ENCODE measurements around the gene DICER1.
"Not testable (repeated sequence)": the region's sequence is repeated elsewhere in the genome, so short reads cannot be mapped to it uniquely, and the experiment has no call there.

Gene DICER1, protein sequence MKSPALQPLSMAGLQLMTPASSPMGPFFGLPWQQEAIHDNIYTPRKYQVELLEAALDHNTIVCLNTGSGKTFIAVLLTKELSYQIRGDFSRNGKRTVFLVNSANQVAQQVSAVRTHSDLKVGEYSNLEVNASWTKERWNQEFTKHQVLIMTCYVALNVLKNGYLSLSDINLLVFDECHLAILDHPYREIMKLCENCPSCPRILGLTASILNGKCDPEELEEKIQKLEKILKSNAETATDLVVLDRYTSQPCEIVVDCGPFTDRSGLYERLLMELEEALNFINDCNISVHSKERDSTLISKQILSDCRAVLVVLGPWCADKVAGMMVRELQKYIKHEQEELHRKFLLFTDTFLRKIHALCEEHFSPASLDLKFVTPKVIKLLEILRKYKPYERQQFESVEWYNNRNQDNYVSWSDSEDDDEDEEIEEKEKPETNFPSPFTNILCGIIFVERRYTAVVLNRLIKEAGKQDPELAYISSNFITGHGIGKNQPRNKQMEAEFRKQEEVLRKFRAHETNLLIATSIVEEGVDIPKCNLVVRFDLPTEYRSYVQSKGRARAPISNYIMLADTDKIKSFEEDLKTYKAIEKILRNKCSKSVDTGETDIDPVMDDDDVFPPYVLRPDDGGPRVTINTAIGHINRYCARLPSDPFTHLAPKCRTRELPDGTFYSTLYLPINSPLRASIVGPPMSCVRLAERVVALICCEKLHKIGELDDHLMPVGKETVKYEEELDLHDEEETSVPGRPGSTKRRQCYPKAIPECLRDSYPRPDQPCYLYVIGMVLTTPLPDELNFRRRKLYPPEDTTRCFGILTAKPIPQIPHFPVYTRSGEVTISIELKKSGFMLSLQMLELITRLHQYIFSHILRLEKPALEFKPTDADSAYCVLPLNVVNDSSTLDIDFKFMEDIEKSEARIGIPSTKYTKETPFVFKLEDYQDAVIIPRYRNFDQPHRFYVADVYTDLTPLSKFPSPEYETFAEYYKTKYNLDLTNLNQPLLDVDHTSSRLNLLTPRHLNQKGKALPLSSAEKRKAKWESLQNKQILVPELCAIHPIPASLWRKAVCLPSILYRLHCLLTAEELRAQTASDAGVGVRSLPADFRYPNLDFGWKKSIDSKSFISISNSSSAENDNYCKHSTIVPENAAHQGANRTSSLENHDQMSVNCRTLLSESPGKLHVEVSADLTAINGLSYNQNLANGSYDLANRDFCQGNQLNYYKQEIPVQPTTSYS (N-terminal part only)

GRCh38 chr14:95157327-95158189 is at the start of gene DICER1:
Gene DICER1, minus strand, starts transcription at chr14:95157529. Its CDS starts 24,071 bp downstream, at chr14:95133458.
- Histone ChIP-seq H3K27me3 (ENCODE audit: insufficient read depth, low read length) (no peaks in the 10 kb centered on the region), H2AFZ (ENCODE audit: low read depth, low read length) (peak within 1 kb of the TSS; percentile 78), H3K4me3 (ENCODE audit: low read length) (peak within 1 kb of the TSS; percentile 65), H3K4me1 (ENCODE audit: insufficient read depth, low read length) (peaks cover 17% of the 10 kb centered on the region), H3K36me3 (ENCODE audit: insufficient read depth, low read length) (no peaks in the 10 kb centered on the region), H3K9me3 (ENCODE audit: low read length) (no peaks in the 10 kb centered on the region)

- H2AFZ ChIP-seq (ENCODE audit: low read depth, low read length), result no peak overlapping the region
- H3K36me3 ChIP-seq (ENCODE audit: insufficient read depth, low read length), result peaks cover 8% of the 10 kb centered on the region
- H3K4me1 ChIP-seq (ENCODE audit: insufficient read depth, low read length), result peaks cover 2% of the 10 kb centered on the region
- H3K4me3 ChIP-seq (ENCODE audit: low read length), result no peak overlapping the region
- H3K9me3 ChIP-seq (ENCODE audit: low read length), result peaks cover 18% of the 10 kb centered on the region
- no peaks in the 10 kb centered on the region for H3K27me3 ChIP-seq (ENCODE audit: insufficient read depth, low read length)
Measured at GRCh38 chr14:95206534-95206933, 49.2 kb upstream of the DICER1 start.

DNA sequence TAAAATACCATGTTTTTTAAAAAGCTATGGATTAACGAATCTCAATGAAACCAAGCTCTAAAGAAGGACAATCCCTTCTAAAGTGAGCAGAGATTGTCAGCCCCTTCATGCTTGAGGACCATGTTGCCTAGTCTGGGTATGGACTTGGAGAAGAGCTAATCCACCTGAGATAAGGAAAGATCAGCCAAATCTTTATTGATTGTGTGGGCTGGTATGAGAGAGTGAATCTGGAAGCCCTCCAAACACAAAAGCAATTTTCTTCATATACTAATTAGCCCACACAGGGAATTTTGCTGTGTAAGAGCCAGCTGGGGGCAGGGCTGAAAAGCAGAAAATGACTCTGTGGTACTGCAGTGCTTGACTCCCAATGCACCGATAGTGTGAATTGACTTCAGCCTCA is 47.4 kb upstream of the DICER1 start:
- Histone ChIP-seq H3K27me3 (ENCODE audit: insufficient read depth, low read length) (no peaks in the 10 kb centered on the region), H3K36me3 (ENCODE audit: insufficient read depth, low read length) (peaks cover 8% of the 10 kb centered on the region), H3K9me3 (ENCODE audit: low read length) (peaks cover 18% of the 10 kb centered on the region), H2AFZ (ENCODE audit: low read depth, low read length) (no peak overlapping the region), H3K4me3 (ENCODE audit: low read length) (no peak overlapping the region), H3K4me1 (ENCODE audit: insufficient read depth, low read length) (peaks cover 2% of the 10 kb centered on the region)

GRCh38 chr14:95201745-95202144 is 44.4 kb upstream of the DICER1 start:
- not testable (repeated sequence) for H2AFZ ChIP-seq (ENCODE audit: low read depth, low read length); H3K27me3 ChIP-seq (ENCODE audit: insufficient read depth, low read length); H3K4me1 ChIP-seq (ENCODE audit: insufficient read depth, low read length); H3K4me3 ChIP-seq (ENCODE audit: low read length); H3K36me3 ChIP-seq (ENCODE audit: insufficient read depth, low read length)
- peaks cover 18% of the 10 kb centered on the region for H3K9me3 ChIP-seq (ENCODE audit: low read length)

- no peak overlapping the region for H2AFZ ChIP-seq (ENCODE audit: low read depth, low read length)
- H3K4me3 ChIP-seq (ENCODE audit: low read length), result no peak overlapping the region
- peaks cover 18% of the 10 kb centered on the region for H3K9me3 ChIP-seq (ENCODE audit: low read length)
- peaks cover 8% of the 10 kb centered on the region for H3K36me3 ChIP-seq (ENCODE audit: insufficient read depth, low read length)
- H3K4me1 ChIP-seq (ENCODE audit: insufficient read depth, low read length), result no peaks in the 10 kb centered on the region
- no peaks in the 10 kb centered on the region for H3K27me3 ChIP-seq (ENCODE audit: insufficient read depth, low read length)
Measured at GRCh38 chr14:95200404-95200803, 43.1 kb upstream of the DICER1 start.

DNA sequence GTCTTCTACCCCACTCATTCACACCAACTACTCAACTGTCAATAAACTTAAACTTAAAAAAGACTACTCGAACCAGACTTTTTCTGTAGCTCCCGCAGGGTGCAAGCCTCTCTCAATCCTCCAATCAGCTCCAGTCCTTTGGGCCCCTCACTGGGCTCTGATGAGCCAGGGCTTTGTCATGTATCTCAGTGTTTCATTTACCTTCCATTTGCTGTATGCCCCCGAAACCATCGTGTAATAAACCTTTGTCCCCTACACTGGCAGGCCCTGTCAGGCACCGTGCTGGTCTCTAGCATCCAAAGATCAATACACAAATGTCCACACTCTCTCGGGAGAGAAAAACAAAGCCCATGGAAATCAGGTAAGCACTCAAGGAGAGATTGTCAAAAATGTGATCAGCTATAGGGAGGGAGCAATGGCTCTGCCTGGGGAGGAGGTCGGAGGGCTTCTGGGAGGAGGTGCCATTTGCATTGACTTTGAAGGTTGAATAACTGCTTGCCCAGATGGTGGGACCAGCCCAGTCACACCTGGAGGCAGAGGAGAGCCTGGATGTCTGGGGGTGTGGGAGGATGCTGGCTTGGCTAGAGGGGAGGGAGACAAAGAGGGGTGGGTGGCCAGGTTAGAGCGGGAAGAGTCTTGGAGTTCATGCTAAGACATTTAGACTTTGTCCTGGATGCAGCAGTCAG is 42.1 kb upstream of the DICER1 start:
- peaks cover 8% of the 10 kb centered on the region for H3K36me3 ChIP-seq (ENCODE audit: insufficient read depth, low read length)
- H3K4me3 ChIP-seq (ENCODE audit: low read length), result no peak overlapping the region
- H2AFZ ChIP-seq (ENCODE audit: low read depth, low read length), result no peak overlapping the region
- peaks cover 14% of the 10 kb centered on the region for H3K9me3 ChIP-seq (ENCODE audit: low read length)
- H3K4me1 ChIP-seq (ENCODE audit: insufficient read depth, low read length), result no peaks in the 10 kb centered on the region
- no peaks in the 10 kb centered on the region for H3K27me3 ChIP-seq (ENCODE audit: insufficient read depth, low read length)

- Histone ChIP-seq H3K36me3 (ENCODE audit: insufficient read depth, low read length) (peaks cover 3% of the 10 kb centered on the region), H3K27me3 (ENCODE audit: insufficient read depth, low read length) (no peaks in the 10 kb centered on the region), H3K9me3 (ENCODE audit: low read length) (peaks cover 6% of the 10 kb centered on the region), H3K4me1 (ENCODE audit: insufficient read depth, low read length) (no peaks in the 10 kb centered on the region), H3K4me3 (ENCODE audit: low read length) (no peak overlapping the region), H2AFZ (ENCODE audit: low read depth, low read length) (no peak overlapping the region)
Measured at GRCh38 chr14:95198320-95198719, 41.0 kb upstream of the DICER1 start.

DNA sequence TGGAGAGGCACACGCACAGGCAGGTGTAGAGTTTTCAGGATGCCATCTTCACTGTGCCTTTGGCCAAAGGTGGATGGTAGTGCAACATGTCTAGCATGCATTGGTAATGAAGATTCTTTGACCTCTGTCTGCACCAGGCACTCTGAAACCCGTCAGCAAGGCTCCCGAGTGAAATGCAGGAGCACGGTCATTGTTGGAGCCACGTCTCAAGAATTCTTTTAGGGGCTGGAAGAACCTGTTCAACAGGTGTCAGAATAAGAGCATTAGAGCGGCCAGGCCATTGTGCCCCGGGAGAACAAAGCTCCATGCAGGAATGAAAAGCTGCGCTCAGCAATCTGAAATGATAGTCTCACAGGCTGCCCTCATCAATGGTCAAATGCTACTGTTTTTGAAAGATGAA is 40.2 kb upstream of the DICER1 start:
- H3K9me3 ChIP-seq (ENCODE audit: low read length), result peaks cover 3% of the 10 kb centered on the region
- H3K36me3 ChIP-seq (ENCODE audit: insufficient read depth, low read length), result no peaks in the 10 kb centered on the region
- no peaks in the 10 kb centered on the region for H3K27me3 ChIP-seq (ENCODE audit: insufficient read depth, low read length)
- H3K4me3 ChIP-seq (ENCODE audit: low read length), result no peak overlapping the region
- H3K4me1 ChIP-seq (ENCODE audit: insufficient read depth, low read length), result no peaks in the 10 kb centered on the region
- no peak overlapping the region for H2AFZ ChIP-seq (ENCODE audit: low read depth, low read length)

DNA sequence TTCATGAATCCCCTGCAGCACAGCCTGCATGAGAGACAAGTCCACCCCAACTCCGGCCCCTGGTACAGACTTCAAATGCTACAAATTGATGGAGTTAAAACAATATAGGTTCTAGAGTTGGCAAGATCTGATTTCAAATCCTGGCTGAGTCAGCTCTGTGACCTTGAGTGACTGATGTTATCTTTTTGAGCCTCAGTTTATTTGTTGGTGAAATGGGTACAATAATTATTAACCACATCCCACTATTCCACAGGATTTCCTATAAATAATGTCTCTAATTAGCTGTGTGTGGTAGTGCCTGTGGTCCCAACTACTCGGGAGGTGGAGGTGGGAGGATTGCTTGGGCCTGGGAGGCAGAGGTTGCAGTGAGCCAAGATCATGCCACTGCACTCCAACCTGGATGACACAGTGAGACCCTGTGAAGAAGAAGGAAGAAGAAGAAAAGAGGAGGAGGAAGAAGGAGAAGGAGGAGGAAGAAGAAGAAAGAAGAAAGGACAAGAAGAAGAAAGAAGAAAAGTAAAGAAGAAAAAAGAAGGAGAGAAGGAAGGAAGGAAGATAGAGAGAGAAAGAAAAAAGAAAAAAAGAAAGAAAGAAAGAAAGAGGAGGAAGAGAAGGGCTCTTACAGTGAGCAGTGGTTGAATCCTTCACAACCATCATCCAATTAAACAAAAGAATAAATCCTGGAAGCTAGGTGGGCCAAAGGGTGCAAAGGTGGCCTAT is 39.7 kb upstream of the DICER1 start:
- Histone ChIP-seq H3K4me3 (ENCODE audit: low read length) (no peak overlapping the region), H3K4me1 (ENCODE audit: insufficient read depth, low read length) (no peaks in the 10 kb centered on the region), H3K36me3 (ENCODE audit: insufficient read depth, low read length) (no peaks in the 10 kb centered on the region), H3K9me3 (ENCODE audit: low read length) (no peaks in the 10 kb centered on the region), H3K27me3 (ENCODE audit: insufficient read depth, low read length) (no peaks in the 10 kb centered on the region), H2AFZ (ENCODE audit: low read depth, low read length) (no peak overlapping the region)

- Histone ChIP-seq H3K4me1 (ENCODE audit: insufficient read depth, low read length) (no peaks in the 10 kb centered on the region), H3K27me3 (ENCODE audit: insufficient read depth, low read length) (no peaks in the 10 kb centered on the region), H3K36me3 (ENCODE audit: insufficient read depth, low read length) (no peaks in the 10 kb centered on the region), H2AFZ (ENCODE audit: low read depth, low read length) (no peak overlapping the region), H3K9me3 (ENCODE audit: low read length) (no peaks in the 10 kb centered on the region), H3K4me3 (ENCODE audit: low read length) (no peak overlapping the region)
Measured at GRCh38 chr14:95196268-95196667, 38.9 kb upstream of the DICER1 start.

DNA sequence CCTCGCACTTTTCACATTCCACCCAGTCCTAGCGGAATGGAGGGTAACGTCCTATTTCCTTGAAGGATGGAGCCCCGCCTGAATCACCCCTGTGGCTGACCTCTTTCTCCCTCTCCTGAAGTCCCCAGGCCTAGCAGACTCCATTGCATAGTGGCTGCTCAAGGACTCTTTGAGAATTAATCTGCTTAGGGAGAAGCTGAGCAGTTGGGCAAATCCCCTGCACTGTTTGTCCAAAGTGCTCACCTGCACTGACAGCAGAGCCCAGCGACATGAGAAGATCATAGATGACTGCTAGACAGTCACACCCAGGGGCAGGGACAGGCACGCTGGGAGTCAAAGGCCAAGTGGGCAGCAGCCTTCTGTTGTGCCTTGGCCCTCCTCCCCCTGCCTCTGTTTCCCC is 37.7 kb upstream of the DICER1 start:
- Histone ChIP-seq H3K9me3 (ENCODE audit: low read length) (no peaks in the 10 kb centered on the region), H2AFZ (ENCODE audit: low read depth, low read length) (no peak overlapping the region), H3K4me1 (ENCODE audit: insufficient read depth, low read length) (no peaks in the 10 kb centered on the region), H3K4me3 (ENCODE audit: low read length) (no peak overlapping the region), H3K27me3 (ENCODE audit: insufficient read depth, low read length) (no peaks in the 10 kb centered on the region), H3K36me3 (ENCODE audit: insufficient read depth, low read length) (no peaks in the 10 kb centered on the region)

Measured in neuron (in vitro differentiated cells).